ENCODE measurements around the gene PAFAH2.

Gene PAFAH2

GRCh38 chr1:26003262-26003661 is 5.4 kb upstream of the PAFAH2 start:
- H3K27me3 Mint-ChIP-seq (ENCODE audit: low read depth), result peaks cover 13% of the 10 kb centered on the region
- no peak overlapping the region for H3K4me3 Mint-ChIP-seq
- H3K27ac Mint-ChIP-seq, result no peak overlapping the region
- H3K36me3 Mint-ChIP-seq (ENCODE audit: low read depth), result no peaks in the 10 kb centered on the region
- peaks cover 23% of the 10 kb centered on the region for H3K4me1 Mint-ChIP-seq
- H3K9me3 Mint-ChIP-seq, result no peaks in the 10 kb centered on the region
- no peak for TF ChIP-seq CTCF (IDR thresholded peaks at IDR 0.05; ENCODE audit: unreplicated experiment in 3 of 3)

- peaks cover 6% of the 10 kb centered on the region for H3K27me3 Mint-ChIP-seq (ENCODE audit: low read depth)
- no peaks in the 10 kb centered on the region for H3K9me3 Mint-ChIP-seq
- no peak for TF ChIP-seq CTCF (IDR thresholded peaks at IDR 0.05; ENCODE audit: unreplicated experiment in 3 of 3)
- H3K27ac Mint-ChIP-seq, result peak overlapping the region; percentile 95 to 97 (median 97)
- H3K4me1 Mint-ChIP-seq, result peaks cover 40% of the 10 kb centered on the region
- peak overlapping the region in 2 of 3 experiments; percentile 91 to 93 for H3K4me3 Mint-ChIP-seq
- H3K36me3 Mint-ChIP-seq (ENCODE audit: low read depth), result no peaks in the 10 kb centered on the region
Observed at GRCh38 chr1:25999041-25999800, 1.4 kb upstream of the PAFAH2 start.

- Mint-ChIP-seq H3K27ac (peak overlapping the region; percentile 95 to 97 (median 97)), H3K4me1 (peaks cover 58% of the 10 kb centered on the region), H3K36me3 (ENCODE audit: low read depth) (no peaks in the 10 kb centered on the region), H3K9me3 (no peaks in the 10 kb centered on the region), H3K27me3 (ENCODE audit: low read depth) (peaks cover 5% of the 10 kb centered on the region), H3K4me3 (peak overlapping the region; percentile 91 to 95 (median 93))
- TF ChIP-seq CTCF (IDR thresholded peaks at IDR 0.05; ENCODE audit: unreplicated experiment in 3 of 3), result no peak
Observed at GRCh38 chr1:25996966-25997827, 666 bp downstream of the PAFAH2 start.

- Mint-ChIP-seq H3K4me3 (peak overlapping the region in 1 of 3 experiments; percentile 14), H3K9me3 (no peaks in the 10 kb centered on the region), H3K27ac (no peak overlapping the region), H3K36me3 (ENCODE audit: low read depth) (no peaks in the 10 kb centered on the region), H3K27me3 (ENCODE audit: low read depth) (peaks cover 5% of the 10 kb centered on the region), H3K4me1 (peaks cover 73% of the 10 kb centered on the region)
- no peak for TF ChIP-seq CTCF (IDR thresholded peaks at IDR 0.05; ENCODE audit: unreplicated experiment in 3 of 3)
Observed at GRCh38 chr1:25994402-25995150, 3.3 kb downstream of the PAFAH2 start.

- no peaks in the 10 kb centered on the region for H3K9me3 Mint-ChIP-seq
- H3K27ac Mint-ChIP-seq, result peak overlapping the region; percentile 16 to 80 (median 31)
- H3K4me3 Mint-ChIP-seq, result peak overlapping the region in 2 of 3 experiments; percentile 17 to 50
- no peaks in the 10 kb centered on the region for H3K27me3 Mint-ChIP-seq (ENCODE audit: low read depth)
- H3K4me1 Mint-ChIP-seq, result peaks cover 71% of the 10 kb centered on the region
- no peak for TF ChIP-seq CTCF (IDR thresholded peaks at IDR 0.05; ENCODE audit: unreplicated experiment in 3 of 3)
- no peaks in the 10 kb centered on the region for H3K36me3 Mint-ChIP-seq (ENCODE audit: low read depth)
Observed at GRCh38 chr1:25993197-25993951, 4.5 kb downstream of the PAFAH2 start.

All from nephron (organoid).